OCI-LY1 (cell line): ENCODE results near the gene DPH5.

Source experiments
- CTCF ChIP-seq: fragments of 200-600 bp; sonication (generic), shearing (Covaris generic); IDR thresholded peaks from 2 replicates; pipeline ENCODE4 v1.5.1; 2017; ENCODE audit warnings: mild to moderate bottlenecking, antibody characterized with exemption, low read length, moderate library complexity, mixed read lengths
- EZH2 ChIP-seq: fragments of 200-600 bp; sonication (generic), shearing (Covaris generic); IDR thresholded peaks from 2 replicates; pipeline ENCODE4 v1.8.0; 2017; ENCODE audit warnings: borderline replicate concordance, mixed run types, mild to moderate bottlenecking, antibody characterized with exemption, low read length, moderate library complexity, mixed read lengths

GRCh38 chr1:101040666-101041065 is 15.1 kb upstream of the DPH5 start:
- no peak for TF ChIP-seq CTCF
- no peak for TF ChIP-seq EZH2
